GM12801 (cell line): ENCODE results near the gene ABHD2.

Experiments
- CTCF ChIP-seq: IDR thresholded peaks from one replicate; pipeline ENCODE4 v1.5.1; 2011; ENCODE audit warnings: control low read depth; ENCODE audit not compliant: insufficient read length; ENCODE audit errors: extremely low read depth

The ABHD2 gene

GRCh38 chr15:89128320-89129122, 40.3 kb downstream of the ABHD2 start:
- no peak for TF ChIP-seq CTCF

GRCh38 chr15:89129123-89129815, 41.0 kb downstream of the ABHD2 start:
- no peak for TF ChIP-seq CTCF

DNA sequence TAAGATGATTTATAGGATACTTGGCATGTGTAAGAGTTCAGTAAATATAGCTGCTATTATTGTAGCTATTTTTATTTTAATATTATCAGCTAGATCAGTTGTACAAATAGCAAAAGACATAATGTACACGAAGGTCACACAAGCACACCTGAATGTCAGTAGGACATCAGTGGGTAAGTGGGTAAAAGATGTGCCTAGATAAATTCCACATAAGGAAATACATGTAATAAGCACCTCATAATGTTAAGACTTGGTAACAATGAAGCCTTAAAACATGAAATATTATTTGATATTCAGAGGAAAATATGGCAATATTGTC, 41.5 kb downstream of the ABHD2 start:
- no peak for TF ChIP-seq CTCF

- TF ChIP-seq CTCF = no peak
These were observed 41.9 kb downstream of the ABHD2 start for GRCh38 chr15:89130201-89130600.

DNA sequence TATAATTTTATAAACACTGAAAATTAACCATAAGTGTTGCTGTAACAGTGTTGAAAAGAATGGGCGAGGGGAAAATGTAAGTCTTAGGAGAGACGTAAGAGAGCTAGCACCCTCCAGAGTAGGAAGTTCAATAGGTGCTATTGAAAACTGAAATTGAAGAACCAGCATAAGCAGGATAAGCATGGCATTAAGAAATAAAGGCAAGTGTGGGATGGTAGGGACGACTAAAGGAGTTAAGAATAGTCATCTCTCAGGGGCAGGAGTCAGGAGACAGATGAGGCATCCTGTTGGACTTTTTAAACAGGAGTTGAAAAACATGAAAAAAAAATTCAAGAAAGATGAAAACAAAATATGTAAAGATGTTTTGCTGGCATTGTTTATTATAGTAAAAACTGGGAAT, 43.5 kb downstream of the ABHD2 start:
- TF ChIP-seq CTCF = no peak

DNA sequence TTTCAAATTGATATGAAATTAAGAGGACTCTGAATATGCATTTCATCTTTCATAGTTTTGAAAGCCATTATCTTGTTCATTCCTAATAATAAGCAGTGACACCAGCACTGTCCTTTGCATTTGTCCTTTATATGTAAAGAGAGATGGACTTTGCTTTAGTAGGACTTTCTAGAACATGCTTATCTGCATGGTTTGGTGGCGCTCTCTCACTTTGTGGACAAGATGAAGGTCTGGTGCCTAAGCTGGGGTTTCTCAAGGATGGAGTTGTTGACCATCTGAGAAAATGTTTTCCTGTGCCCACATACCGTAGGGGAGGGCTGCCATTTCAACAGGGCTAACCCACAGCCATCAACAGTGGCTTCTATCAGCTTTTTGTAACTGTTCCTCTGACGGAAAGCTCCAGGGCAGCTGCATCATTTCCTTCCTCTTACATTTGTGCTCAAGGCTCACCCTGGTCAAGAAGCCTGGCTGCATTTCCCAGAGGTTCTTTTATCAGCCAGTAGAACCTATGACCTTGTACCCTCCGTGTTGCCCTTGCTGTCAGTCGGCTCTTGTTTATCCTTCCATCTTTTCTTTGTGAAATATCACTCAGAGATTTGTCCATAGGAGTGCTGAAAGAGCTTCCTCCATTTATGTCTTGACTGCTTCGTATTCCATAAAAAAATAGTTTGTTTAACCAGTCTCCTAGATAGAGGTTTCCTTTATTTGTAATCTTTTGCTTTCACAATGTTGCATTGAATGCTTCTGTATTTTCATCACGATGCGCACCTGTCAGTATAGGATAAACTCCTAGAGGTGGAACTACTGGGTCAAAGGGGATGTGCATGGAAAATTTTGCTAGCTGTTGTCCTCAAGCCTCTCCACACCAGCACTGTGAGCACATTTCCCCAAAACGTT, 44.6 kb downstream of the ABHD2 start:
- no peak for TF ChIP-seq CTCF
